Left colon (tissue), 2 donors: Measurements from ENCODE around the gene ZNF860. TPM values are rescaled to one million over a fixed set of nuclear protein-coding genes. Genes with fewer than 3 reads are reported as not detected.

Experiments used
- ATAC-seq: fragments of 200-7000 bp; cut with Tn5 transposase; one replicate; pipeline ENCODE4 v1.9.1; 2020; ENCODE audit warnings: mild to moderate bottlenecking, moderate library complexity
- DNase-seq, 2 donors: peaks; one replicate each; pipeline ENCODE4 v3.0.0-alpha.2; 2020
- intact Hi-C, 2 donors: fragments of 100-400 bp; cut with DNase I in 1 of 2; cut with micrococcal nuclease in 1 of 2; formaldehyde crosslinking; loops; one replicate each; pipeline versions ENCODE4 v1.11.2 to v1.14.0; 2022; cut with DNase I, micrococcal nuclease
- total RNA-seq, 2 donors: library from RNA; stranded (reverse); fragmentation: NEBNext Ultra II Directional; extraction: Animal tissue kit (Norgen Biotek cat#: 25700); gene quantifications; one replicate each; pipeline ENCODE4 v1.2.1, GENCODE V29; 2021
- donor health status: DM: no; HTN: no; CAD: no.
- donor health status: DM: yes; HTN: yes; CAD: no.

The ZNF860 gene
- total RNA-seq, 2 donors from 2014 or later, result 0.79 to 0.81 TPM

DNA sequence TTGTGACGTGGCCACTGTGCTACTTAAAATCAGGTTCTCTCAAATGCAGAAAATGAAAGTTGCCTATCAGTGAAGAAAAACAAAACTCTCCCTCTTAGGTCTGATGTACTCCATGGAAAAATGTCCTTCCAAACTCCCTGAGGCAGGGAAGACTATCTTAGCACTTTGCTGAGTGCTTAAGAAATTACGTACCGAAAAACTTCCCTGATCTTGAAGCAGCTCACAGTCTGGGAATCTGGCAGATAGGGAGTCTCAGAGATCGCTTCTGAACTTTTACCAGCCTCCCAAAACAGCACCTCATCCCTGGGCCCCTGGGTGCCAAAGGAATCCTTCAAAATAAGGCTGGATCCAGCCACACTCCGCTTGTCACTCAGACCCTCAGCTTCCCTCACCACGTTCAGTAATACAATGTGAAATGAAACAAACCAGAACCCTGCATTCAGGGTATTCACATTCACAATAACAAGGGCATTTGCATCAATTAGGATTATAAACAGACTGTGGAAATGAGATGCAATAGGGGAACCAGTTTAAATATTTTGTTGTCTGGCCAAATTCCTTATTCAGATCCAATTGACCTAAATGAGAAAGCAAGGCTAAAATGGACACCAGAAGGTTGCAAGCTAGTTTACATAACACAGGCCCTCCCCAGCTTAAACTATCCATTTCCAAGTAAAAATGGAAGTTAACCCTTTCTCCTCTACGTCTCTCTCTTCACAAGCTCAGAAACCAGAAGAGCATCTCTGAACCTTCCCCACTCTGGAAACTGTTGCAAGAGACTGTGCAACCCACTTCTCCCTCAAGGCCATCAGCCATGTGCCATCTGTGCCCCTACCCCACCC is 21.4 kb upstream of the ZNF860 start:
- ATAC-seq (no peak), DNase-seq (no peak)
- intact Hi-C loops, result no loop called here

DNA sequence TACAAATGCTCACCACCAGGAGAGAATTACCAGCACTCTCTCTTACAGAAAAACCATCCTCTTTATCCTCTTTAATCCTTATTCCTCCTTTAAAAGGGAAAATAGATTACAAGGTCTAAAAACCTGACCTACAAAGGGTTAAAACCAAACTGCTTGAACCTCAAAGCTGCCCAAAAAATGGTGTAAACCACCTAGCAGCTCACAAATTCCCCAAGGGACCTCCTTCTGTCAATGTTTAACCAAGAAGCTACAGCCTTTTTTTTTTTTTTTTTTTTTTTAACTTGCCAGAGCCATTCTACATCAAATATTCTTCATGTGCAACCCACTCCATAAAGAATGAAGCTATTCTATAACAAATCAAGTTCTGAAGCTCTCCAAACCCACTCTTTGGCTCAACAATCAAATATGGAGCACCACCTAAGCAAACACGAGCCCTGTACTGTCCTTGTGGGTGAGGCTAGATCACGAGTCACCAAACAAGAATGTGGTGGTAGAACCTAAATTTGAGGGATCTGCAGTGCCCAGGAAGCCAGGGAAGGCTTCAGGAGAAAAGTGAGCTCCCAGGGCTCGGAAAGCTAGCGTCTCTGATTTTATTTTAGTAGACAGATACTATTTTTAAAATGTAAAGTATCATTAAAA is 20.6 kb upstream of the ZNF860 start:
- ATAC-seq, result no peak
- DNase-seq, result no peak
- intact Hi-C loops, result no loop called here

DNA sequence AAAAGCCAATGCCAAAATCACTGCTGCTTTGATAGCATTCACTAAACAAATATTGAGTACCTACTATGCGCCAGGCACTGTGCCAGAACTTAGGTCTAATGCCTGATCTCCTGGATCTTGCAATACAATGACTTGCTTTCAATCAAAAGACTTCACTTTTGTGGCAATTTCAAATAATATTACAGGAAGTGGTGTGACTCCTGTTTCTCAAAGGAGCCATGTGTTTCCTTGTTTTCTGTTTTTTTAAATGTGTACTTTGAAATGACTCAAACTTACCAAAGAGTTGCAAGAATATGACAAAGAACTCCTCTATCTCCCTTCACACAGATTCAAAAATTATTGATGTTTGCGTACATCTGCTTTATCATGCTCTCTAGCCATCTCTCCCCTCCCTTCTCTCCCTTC is 18.7 kb upstream of the ZNF860 start:
- intact Hi-C loops, result no loop called here
- ATAC-seq (no peak), DNase-seq (no peak)

DNA sequence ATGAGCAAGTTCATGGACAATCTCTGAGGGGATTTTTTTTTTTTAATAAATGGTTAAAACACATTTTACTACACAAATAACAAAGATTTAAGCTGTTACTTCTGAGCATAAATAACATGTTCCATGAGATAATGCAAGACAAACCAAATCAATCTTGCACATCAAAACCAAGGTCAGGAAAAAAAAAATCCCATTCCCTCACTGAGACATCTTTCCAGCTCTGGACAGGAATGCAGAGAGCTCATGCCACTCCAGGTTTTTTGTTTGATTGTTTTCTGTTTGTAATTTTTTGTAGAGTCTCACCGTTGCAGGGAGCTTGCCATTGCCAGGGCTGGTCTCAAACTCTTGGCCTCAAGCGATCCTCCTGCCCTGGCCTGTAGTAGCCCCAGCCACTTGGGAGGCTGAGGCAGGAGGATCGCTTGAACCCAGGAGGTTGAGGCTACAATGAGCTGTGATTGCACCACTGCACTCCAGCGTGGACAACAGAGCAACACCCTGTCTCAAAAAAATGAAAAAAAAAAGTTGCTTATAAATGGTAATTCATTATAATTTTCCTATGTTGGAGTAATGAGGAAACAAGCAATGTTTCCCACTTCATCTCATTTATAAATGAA is 14.5 kb upstream of the ZNF860 start:
- intact Hi-C loops, result no loop called here
- ATAC-seq, result no peak
- no peak for DNase-seq

DNA sequence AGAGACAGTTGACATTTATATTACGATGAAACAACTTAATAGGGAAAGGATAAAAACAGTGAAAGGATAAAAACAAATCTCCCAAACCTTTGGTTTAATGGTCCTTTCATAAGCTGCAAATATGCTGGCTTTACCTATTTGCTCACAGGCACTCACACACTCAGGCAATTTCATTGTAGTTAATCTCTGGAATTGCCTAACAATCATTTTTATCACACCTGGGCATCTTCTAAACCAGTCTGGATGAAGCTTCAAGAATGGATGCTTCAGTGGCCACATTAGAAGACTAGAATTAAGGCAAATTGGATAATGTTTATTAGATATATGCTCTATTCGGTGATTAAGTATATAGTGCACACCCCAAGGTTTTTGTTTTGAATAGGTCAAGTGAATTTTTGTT is 14.0 kb upstream of the ZNF860 start:
- DNase-seq, result no peak
- no peak for ATAC-seq
- intact Hi-C loops, result no loop called here

DNA sequence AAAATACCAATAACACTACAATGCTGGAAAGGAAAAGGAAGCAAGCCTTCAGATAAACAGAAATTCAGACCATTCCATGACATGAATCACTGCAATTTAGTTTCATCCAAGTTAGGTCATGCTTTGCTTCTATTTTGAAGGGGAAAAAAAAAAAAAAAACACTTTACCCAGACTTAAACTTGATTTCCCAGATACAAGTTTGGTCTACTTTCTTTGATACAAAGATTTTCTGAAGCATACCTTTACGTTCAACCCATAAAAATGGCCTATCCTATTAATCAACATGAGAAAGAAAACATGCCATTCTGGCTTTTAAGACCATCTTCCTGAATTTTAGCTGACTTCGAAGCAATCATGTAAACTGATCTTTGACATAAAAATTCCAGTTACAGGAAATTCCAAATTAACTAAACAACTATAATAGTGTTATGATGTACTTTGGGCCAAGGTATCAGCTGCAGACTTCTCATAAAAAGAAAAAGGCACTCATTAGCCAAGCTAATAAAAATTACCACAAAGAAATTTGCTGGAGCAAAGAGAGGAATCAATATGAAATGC is 13.1 kb upstream of the ZNF860 start:
- no peak for DNase-seq
- no peak for ATAC-seq
- intact Hi-C loops, result no loop called here

DNA sequence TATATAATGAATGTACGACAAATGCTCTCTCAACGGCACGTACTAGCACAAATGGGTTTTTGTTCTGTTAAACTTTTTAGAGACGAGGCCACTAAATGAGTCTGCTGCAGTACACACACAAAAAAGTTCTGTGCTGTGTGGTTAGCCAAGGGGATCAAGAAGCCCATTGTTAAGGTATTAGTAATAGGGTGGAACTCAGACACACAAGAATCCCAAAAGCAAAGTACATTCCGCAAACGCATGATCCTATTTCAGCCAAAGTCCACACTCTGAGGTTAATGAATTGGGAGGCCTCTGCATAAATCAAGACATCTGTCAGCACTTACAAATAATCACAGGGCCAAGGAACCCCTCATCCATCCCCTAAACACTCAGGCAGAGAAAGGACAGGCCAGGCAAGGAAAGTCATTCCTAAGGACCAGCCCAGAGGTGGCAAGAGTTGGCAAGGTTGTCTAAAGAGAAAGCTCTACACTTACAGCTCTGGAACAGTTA is 12.6 kb upstream of the ZNF860 start:
- intact Hi-C loops, result no loop called here
- ATAC-seq, result no peak
- DNase-seq, result no peak

DNA sequence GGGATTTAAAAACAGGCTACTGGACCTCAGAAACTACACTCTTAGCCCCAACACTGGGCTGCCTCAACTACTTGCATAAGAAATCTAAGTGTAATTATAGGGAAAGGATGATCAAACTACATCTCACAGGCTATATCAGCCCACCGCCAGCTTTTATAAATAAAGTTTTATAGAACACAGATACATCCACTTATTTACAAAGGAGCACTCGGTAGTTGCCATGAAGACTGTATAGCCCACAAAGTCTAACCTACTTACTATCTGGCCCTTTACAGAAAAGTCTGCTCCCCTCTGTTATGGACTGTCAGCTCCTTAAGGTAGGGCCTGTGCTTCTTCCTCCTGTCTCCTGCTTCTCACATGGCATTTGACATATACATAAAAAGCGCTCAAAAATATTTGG is 9.9 kb upstream of the ZNF860 start:
- ATAC-seq (no peak), DNase-seq (no peak)
- intact Hi-C loops, result no loop called here

DNA sequence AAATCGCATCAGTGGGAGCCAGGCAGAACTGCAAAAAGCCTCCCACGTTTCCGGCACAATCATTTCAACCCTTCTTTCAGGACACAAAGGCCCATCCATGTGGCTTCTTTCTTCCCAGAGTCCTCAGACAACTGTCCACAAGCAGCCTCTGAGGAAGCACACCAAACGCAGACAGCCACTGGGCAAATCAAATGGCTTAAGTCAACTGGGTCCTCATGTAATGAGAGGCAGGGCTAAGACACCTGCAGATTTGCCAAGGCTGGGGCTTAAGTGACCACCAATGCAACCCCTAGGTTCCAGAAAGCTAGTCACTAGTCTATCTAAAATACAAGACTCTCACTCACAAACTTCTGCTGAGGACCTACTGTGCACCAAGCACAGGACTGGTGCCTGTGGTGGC is 8.5 kb upstream of the ZNF860 start:
- DNase-seq, result no peak
- intact Hi-C loops, result no loop called here
- ATAC-seq, result no peak

DNA sequence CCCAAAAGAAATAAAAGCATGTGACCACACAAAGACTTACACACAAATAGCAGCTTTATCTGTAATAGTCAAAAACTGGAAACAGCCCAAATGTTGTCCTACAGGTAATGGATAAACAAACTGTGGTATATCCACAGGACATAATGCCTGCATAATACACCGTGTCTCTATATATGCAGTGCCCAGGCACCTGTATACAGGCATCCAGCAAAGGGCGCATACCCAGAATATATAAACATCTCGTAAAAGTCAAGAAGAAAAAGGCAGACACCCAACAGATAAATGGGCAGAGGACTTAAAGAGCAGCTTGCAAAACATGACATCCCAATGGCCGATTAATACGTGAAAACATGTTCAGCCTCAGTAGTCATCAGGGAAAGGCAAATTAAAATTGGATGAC is 7.7 kb upstream of the ZNF860 start:
- intact Hi-C loops, result no loop called here
- ATAC-seq (no peak), DNase-seq (no peak)

DNA sequence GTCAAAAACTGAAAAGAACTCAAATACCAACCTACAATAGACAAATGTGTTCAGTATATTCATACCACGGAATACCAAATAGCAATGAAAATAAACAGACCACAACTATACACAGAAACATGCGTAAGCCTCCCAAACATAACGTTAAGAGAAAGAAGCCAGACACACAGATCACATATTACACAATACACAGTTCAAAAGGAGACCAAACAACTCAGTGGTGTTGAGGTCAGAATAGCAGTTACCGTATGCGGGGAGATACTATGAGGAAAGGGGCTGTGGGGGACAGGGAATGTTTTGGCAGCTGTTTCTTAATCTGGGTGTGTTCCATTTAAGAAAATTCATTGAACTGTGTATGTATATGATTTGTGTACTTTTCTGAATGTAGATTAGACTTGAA is 7.1 kb upstream of the ZNF860 start:
- DNase-seq (no peak), ATAC-seq (no peak)
- intact Hi-C loops, result no loop called here

DNA sequence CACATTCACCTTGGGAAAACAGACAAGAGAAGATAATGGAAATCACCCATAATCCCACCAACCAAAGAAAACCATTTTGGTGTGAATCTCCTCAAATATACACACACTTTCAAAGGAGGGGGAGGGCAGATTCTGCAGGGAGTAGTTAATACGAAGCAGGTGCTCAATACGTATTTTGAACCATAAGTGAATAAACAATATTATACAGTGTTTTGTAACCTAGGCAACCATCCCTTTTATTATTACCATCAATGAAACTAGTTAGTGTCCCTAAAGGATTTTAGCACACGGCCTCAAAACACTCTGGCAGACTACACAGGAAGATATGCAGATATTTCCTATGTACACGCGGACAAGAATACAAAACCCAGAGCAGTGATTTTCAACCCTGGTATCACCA is 6.6 kb upstream of the ZNF860 start:
- no peak for DNase-seq
- intact Hi-C loops, result no loop called here
- no peak for ATAC-seq

DNA sequence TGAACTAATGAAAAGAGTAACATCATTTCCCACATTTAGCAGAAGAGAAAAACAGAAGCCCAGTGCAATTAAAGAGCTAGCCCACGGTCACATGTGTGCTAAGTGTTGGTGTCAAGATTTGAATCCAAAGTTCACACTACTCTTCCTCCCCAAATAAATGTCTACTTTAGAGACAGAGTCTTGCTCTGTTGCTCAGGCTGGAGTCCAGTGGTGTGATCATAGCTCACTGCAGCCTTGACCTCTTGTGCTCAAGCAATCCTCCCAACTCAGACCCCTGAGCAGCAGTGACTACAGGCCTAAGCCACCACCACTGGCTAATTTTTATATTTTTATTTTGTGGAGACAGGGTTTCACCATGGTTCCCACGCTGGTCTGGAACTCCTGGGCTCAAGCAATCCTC is 5.2 kb upstream of the ZNF860 start:
- intact Hi-C loops, result no loop called here
- ATAC-seq, result no peak
- no peak for DNase-seq

DNA sequence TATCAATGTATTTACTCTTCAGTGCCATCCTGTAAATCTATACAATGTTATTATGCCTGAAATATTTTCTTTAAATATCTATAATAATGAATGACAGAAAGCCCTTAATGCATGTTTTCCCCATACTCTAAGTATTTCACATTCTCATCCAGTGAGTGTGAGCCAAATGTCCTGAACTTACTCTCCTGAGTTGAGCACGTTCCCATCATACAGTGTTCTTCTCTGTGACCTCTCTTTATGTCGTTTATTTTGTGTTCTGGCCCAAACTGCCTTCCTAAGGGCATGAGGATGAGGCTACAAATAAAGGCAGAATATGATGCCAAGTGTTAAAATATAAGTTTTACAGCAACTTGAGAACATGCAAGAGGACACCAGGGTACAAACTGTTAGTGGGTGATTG is 3.8 kb upstream of the ZNF860 start:
- ATAC-seq, result no peak
- intact Hi-C loops, result no loop called here
- DNase-seq, result no peak

DNA sequence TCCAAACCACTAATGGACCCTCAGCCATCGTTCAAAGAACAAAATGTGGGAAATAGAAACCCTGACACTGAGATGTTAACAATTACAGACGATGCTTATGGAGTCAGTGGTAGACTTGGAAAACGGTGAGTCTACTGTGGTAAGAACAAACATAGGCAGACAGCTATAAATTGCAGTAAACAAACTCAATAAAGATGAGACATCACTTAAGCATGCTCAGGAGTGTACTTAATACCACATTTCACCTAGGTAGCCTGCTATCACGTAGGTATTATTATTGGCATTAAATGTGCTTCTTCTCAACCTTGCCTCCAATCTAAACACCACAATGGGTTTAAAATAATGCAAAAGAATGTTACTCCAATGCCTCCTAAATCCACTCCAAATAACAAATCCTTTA is 3.0 kb upstream of the ZNF860 start:
- intact Hi-C loops, result no loop called here
- DNase-seq (no peak), ATAC-seq (no peak)

DNA sequence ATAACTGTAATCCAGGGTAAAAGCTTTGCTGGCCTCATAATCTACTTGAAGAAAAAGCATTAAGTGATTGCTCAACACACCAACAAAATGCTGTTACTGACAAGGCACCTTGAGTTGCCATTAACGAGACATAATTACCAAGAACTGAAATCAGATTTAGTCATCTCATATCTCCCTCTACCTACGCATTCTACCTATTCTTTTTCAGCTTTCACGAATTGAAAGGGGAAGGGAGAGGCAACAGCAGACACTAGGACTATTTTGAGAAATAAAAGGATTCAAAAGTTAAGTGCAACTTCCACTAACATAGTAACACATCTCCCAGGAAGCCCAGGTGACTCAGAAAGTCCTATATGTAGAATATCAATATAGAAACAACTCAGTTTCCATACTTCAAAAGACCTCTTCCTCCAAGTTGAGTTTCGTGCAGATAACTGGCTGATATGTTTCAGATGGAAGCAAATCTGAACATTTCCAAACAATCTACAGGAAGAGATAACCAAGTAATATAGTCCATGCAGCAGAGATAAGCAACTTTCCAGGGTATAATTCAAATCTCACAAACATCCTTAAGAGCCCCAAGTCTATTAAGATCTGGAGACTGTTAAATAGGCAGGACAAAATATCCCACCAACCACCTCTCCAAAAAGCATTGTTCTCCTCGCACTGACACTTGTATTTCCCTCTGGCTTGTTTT is 2.4 kb upstream of the ZNF860 start:
- DNase-seq, result no peak
- intact Hi-C loops, result no loop called here
- no peak for ATAC-seq

DNA sequence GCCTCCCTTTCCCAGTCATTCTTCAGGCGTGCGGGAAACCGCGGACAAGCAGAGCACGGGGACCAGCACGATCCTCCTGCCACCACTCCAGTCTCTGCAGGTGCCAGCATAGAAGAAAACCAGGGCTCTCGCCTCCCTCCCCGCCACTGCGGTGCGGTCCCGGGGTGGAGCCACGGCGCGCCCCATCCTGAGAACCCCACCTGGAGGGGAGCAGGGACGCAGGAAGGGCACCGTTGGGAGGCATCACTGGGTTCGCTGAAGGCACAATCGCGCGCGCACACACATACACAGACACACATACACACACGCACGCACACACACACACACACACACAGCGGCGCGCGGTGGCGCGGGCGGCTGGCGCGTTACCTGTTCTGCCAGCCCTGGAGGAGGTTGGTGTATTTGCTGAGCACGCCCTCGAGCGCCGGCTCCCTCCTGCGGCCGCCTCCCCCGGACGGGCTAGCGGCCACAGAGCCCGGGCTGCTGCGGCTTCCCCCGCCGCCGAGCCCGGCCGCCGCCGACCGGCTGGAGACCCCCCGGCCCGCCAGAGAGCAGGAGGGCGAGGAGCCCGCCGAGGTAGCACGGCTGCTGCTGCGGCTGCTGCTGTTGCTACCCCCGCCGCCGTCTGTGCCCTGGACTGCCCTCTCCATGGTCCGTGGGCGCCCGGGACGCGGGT is 882 bp upstream of the ZNF860 start:
- intact Hi-C loops, result no loop called here
- peak; percentile 78 for ATAC-seq
- peak; percentile 76 to 88 for DNase-seq

DNA sequence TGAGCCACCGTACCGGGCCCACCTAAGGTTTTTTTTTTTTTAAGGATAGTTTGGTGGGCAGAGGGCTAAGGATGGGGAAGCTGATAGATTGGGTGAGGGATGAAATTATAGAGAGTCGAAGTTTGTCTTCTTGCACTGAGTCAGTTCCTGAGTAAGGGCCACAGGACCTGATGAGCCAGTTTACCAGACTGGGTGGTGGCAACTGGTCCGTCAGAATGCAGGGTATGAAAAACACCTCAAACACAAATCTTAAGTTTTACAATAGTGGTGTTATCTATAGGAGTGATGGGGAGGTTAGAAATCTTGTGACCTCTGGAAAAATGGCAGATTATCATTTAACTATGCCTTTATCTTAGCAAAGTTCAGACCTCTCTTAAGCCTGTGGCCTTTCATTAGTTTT is 2.8 kb downstream of the ZNF860 start:
- ATAC-seq (no peak), DNase-seq (no peak)
- intact Hi-C loops, result no loop called here

DNA sequence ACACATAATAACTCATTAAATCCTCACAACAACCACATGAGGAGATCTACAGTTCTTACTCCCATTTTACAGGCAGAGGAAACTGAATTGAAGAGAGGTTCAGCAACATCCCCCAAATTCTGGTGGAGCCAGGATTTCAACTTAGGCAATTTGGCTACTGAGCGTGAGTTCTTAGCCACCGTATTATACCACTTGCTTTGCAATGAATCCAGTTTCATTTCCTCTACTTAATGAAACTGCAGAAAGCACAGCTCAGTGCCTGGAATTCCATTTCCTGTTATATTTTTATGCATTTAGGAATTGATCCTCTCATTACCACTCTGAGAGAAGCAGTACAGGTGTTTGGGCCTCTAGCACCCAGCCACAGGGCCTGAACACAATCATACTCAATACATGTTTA is 4.3 kb downstream of the ZNF860 start:
- intact Hi-C loops, result no loop called here
- ATAC-seq (no peak), DNase-seq (no peak)
